ENCODE measurements around the gene COX6A2. TPM values are rescaled to one million over a fixed set of nuclear protein-coding genes. Genes with fewer than 3 reads are reported as not detected.

The COX6A2 gene
- polyA plus RNA-seq, 1 donor (not counting 4 experiments of a cell fraction or from before 2014, with no cell fraction given) = not detected

- Histone ChIP-seq H3K4me2 (ENCODE audit: control insufficient read depth, extremely low read depth, insufficient read depth, low read depth, low read length) (no peak overlapping the region), H3K79me2 (ENCODE audit: control insufficient read depth, insufficient read depth, low read length) (no peaks in the 10 kb centered on the region)
- dilution Hi-C loops (cut with MboI; ENCODE audit: extremely low pct_ligation_motif_present, low sequenced_read_pairs) = no loop called here
Observed at GRCh38 chr16:31474773-31475738, 46.9 kb upstream of the COX6A2 start.

GRCh38 chr16:31474173-31474714 is 46.1 kb upstream of the COX6A2 start:
- Histone ChIP-seq H3K79me2 (ENCODE audit: control insufficient read depth, insufficient read depth, low read length) (no peaks in the 10 kb centered on the region), H3K9me3 (ENCODE audit: control insufficient read depth, low read depth, low read length) (no peaks in the 10 kb centered on the region), H4K20me1 (ENCODE audit: control insufficient read depth, extremely low read depth, insufficient read depth, low read length) (no peaks in the 10 kb centered on the region), H3K36me3 (ENCODE audit: control insufficient read depth in 2 of 2, extremely low read depth in 1 of 2, insufficient read depth in 2 of 2, low read length in 2 of 2) (peaks cover 0 to 3% of the 10 kb centered on the region in 2 experiments), H3K9ac (ENCODE audit: control insufficient read depth, extremely low read depth, insufficient read depth, low read length) (no peak overlapping the region), H2AFZ (ENCODE audit: control insufficient read depth, low read length) (no peak overlapping the region), H3K9me1 (ENCODE audit: control insufficient read depth, extremely low read depth, insufficient read depth, low read length) (no peaks in the 10 kb centered on the region), H3K4me1 (ENCODE audit: control insufficient read depth, extremely low read depth, insufficient read depth, low read length) (peaks cover 5% of the 10 kb centered on the region), H3K4me2 (ENCODE audit: control insufficient read depth, extremely low read depth, insufficient read depth, low read depth, low read length) (no peak overlapping the region), H3K4me3 (ENCODE audit: control insufficient read depth in 2 of 3, extremely low read depth in 1 of 3, insufficient read depth in 2 of 3, low read depth in 1 of 3, low read length in 3 of 3) (no peak overlapping the region), H3K27ac (ENCODE audit: control insufficient read depth, insufficient read depth, low read length) (no peak overlapping the region), H3K27me3 (ENCODE audit: control insufficient read depth, extremely low read depth, insufficient read depth, low read length) (no peaks in the 10 kb centered on the region)
- no peak for FAIRE-seq
- dilution Hi-C loops (cut with MboI; ENCODE audit: extremely low pct_ligation_motif_present, low sequenced_read_pairs) = no loop called here
- TF ChIP-seq CTCF (optimal IDR thresholded peaks at IDR 0.05 in 1 of 3, IDR thresholded peaks at IDR 0.05 in 1 of 3, conservative IDR thresholded peaks at IDR 0.05 in 1 of 3; ENCODE audit: extremely low read depth in 1 of 3, insufficient read depth in 2 of 3, low read length in 3 of 3) = no peak
- no peak for TF ChIP-seq EZH2 (IDR thresholded peaks at IDR 0.05; ENCODE audit: low read length)
- no peak for DNase-seq (ENCODE audit: low read depth, low spot score)

More at GRCh38 chr16:31474773-31475738, 46.9 kb upstream of the COX6A2 start:
- H3K9me1 ChIP-seq (ENCODE audit: control insufficient read depth, extremely low read depth, insufficient read depth, low read length) = no peaks in the 10 kb centered on the region
- no peak overlapping the region for H2AFZ ChIP-seq (ENCODE audit: control insufficient read depth, low read length)
- TF ChIP-seq CTCF (optimal IDR thresholded peaks at IDR 0.05 in 1 of 3, IDR thresholded peaks at IDR 0.05 in 1 of 3, conservative IDR thresholded peaks at IDR 0.05 in 1 of 3; ENCODE audit: extremely low read depth in 1 of 3, insufficient read depth in 2 of 3, low read length in 3 of 3) (no peak), EZH2 (IDR thresholded peaks at IDR 0.05; ENCODE audit: low read length) (no peak)
- H4K20me1 ChIP-seq (ENCODE audit: control insufficient read depth, extremely low read depth, insufficient read depth, low read length) = no peaks in the 10 kb centered on the region
- DNase-seq (ENCODE audit: low read depth, low spot score) (no peak), FAIRE-seq (no peak)
- peaks cover 5% of the 10 kb centered on the region for H3K4me1 ChIP-seq (ENCODE audit: control insufficient read depth, extremely low read depth, insufficient read depth, low read length)
- no peak overlapping the region for H3K9ac ChIP-seq (ENCODE audit: control insufficient read depth, extremely low read depth, insufficient read depth, low read length)
- no peak overlapping the region for H3K4me3 ChIP-seq (ENCODE audit: control insufficient read depth in 2 of 3, extremely low read depth in 1 of 3, insufficient read depth in 2 of 3, low read depth in 1 of 3, low read length in 3 of 3)
- no peaks in the 10 kb centered on the region for H3K9me3 ChIP-seq (ENCODE audit: control insufficient read depth, low read depth, low read length)
- peaks cover 0 to 3% of the 10 kb centered on the region in 2 experiments for H3K36me3 ChIP-seq (ENCODE audit: control insufficient read depth in 2 of 2, extremely low read depth in 1 of 2, insufficient read depth in 2 of 2, low read length in 2 of 2)
- H3K27ac ChIP-seq (ENCODE audit: control insufficient read depth, insufficient read depth, low read length) = no peak overlapping the region
- no peaks in the 10 kb centered on the region for H3K27me3 ChIP-seq (ENCODE audit: control insufficient read depth, extremely low read depth, insufficient read depth, low read length)

Data from keratinocyte (primary cell).